Hematopoietic multipotent progenitor cell treated with erythropoietin and hydrocortisone succinate and interleukin-3 and kit ligand, for 17 days (in vitro differentiated cells): Measurements from ENCODE around the gene MC3R.

ENCODE experiments used
- DNase-seq: peaks from one replicate; pipeline ENCODE4 v3.0.0-alpha.2; 2015; ENCODE audit warnings: low spot score

MC3R gene

GRCh38 chr20:56249956-56250355 lies 1.4 kb downstream of the MC3R start:
- DNase-seq: no peak

GRCh38 chr20:56257604-56258003 lies 9.1 kb downstream of the MC3R start:
- no peak for DNase-seq

- no peak for DNase-seq
These were observed 11.4 kb downstream of the MC3R start for GRCh38 chr20:56259948-56260347.

GRCh38 chr20:56268536-56268935 lies 20.0 kb downstream of the MC3R start:
- DNase-seq: no peak

- no peak for DNase-seq
These were observed 23.4 kb downstream of the MC3R start for GRCh38 chr20:56271974-56272373.

- no peak for DNase-seq
These were observed 25.0 kb downstream of the MC3R start for GRCh38 chr20:56273491-56273890.

GRCh38 chr20:56274156-56274555 lies 25.6 kb downstream of the MC3R start:
- DNase-seq: no peak

- no peak for DNase-seq
These were observed 29.7 kb downstream of the MC3R start for GRCh38 chr20:56278196-56278595.

GRCh38 chr20:56285496-56285895 lies 37.0 kb downstream of the MC3R start:
- DNase-seq: no peak

- no peak for DNase-seq
These were observed 41.1 kb downstream of the MC3R start for GRCh38 chr20:56289652-56290051.

GRCh38 chr20:56299362-56299761 lies 50.8 kb downstream of the MC3R start:
- no peak for DNase-seq
